Mesenchymal stem cell (in vitro differentiated cells and primary cell): ENCODE measurements around the gene IKZF3.

Experiments used
- DNase-seq: peaks from one replicate; pipeline ENCODE4 v3.0.0-alpha.2; 2013
- H2AFZ ChIP-seq: one replicate; pipeline ENCODE4 v1.6.1; 2013; ENCODE audit warnings: low read depth, mild to moderate bottlenecking, control low read depth, inconsistent platforms, low read length, moderate library complexity
- H2AK5ac ChIP-seq: 2 replicates; pipeline ENCODE4 v1.6.1; 2013; ENCODE audit warnings: low read length, moderate library complexity, mild to moderate bottlenecking, inconsistent platforms; ENCODE audit not compliant: severe bottlenecking
- H2BK120ac ChIP-seq: one replicate; pipeline ENCODE4 v1.6.1; 2013; ENCODE audit warnings: low read depth, mild to moderate bottlenecking, inconsistent platforms, low read length, moderate library complexity
- H2BK12ac ChIP-seq, 2 experiments: one replicate each; pipeline ENCODE4 v1.6.1; 2013; ENCODE audit warnings: inconsistent platforms in 2 of 2, low read length in 2 of 2, mild to moderate bottlenecking in 2 of 2, moderate library complexity in 2 of 2, control low read depth in 1 of 2
- H2BK15ac ChIP-seq: one replicate; pipeline ENCODE4 v1.6.1; 2013; ENCODE audit warnings: mild to moderate bottlenecking, low read depth, inconsistent platforms; ENCODE audit not compliant: poor library complexity, severe bottlenecking
- H2BK5ac ChIP-seq: 2 replicates; pipeline ENCODE4 v1.6.1; 2013; ENCODE audit warnings: low read depth, mild to moderate bottlenecking, low read length, control low read depth, inconsistent platforms; ENCODE audit not compliant: poor library complexity, severe bottlenecking
- H3K14ac ChIP-seq, 2 experiments: one replicate each; pipeline ENCODE4 v1.6.1; 2013; ENCODE audit warnings: inconsistent platforms in 2 of 2, low read length in 2 of 2, control low read depth in 1 of 2, mild to moderate bottlenecking in 1 of 2, moderate library complexity in 1 of 2
- H3K18ac ChIP-seq, 2 experiments: one replicate each; pipeline ENCODE4 v1.6.1; 2013; ENCODE audit warnings: inconsistent platforms in 2 of 2, low read length in 2 of 2, control low read depth in 1 of 2, low read depth in 1 of 2, mild to moderate bottlenecking in 1 of 2
- H3K23ac ChIP-seq, 2 experiments: one replicate each; pipeline ENCODE4 v1.6.1; 2013; ENCODE audit warnings: inconsistent platforms in 2 of 2, low read length in 2 of 2, mild to moderate bottlenecking in 2 of 2, moderate library complexity in 2 of 2, control low read depth in 1 of 2
- H3K27ac ChIP-seq: 2 replicates; pipeline ENCODE4 v1.5.1; 2013; ENCODE audit warnings: mild to moderate bottlenecking, moderate library complexity, low read length, control low read depth, inconsistent platforms; ENCODE audit not compliant: poor library complexity, severe bottlenecking
- H3K27me3 ChIP-seq, 2 experiments: 2 replicates each; pipeline versions ENCODE4 v1.6.1 to v1.7.0; 2013; ENCODE audit warnings: low read length in 2 of 2, mild to moderate bottlenecking in 2 of 2, moderate library complexity in 2 of 2, control low read depth in 1 of 2, inconsistent platforms in 1 of 2; ENCODE audit not compliant: control insufficient read depth in 1 of 2, insufficient read depth in 1 of 2
- H3K36me3 ChIP-seq, 2 experiments: 2 replicates each; pipeline versions ENCODE4 v1.6.1 to v1.7.0; 2013; ENCODE audit warnings: low read length in 2 of 2, control low read depth in 1 of 2, inconsistent platforms in 1 of 2, low read depth in 1 of 2, mild to moderate bottlenecking in 1 of 2; ENCODE audit not compliant: insufficient read depth in 2 of 2, control insufficient read depth in 1 of 2
- H3K4ac ChIP-seq, 2 experiments: one replicate each; pipeline ENCODE4 v1.6.1; 2013; ENCODE audit warnings: inconsistent platforms in 2 of 2, low read length in 2 of 2, mild to moderate bottlenecking in 2 of 2, moderate library complexity in 2 of 2, control low read depth in 1 of 2, low read depth in 1 of 2
- H3K4me1 ChIP-seq: 2 replicates; pipeline ENCODE4 v1.6.1; 2013; ENCODE audit warnings: low read depth, low read length, control low read depth; ENCODE audit not compliant: control insufficient read depth, insufficient read depth
- H3K4me2 ChIP-seq: 2 replicates; pipeline ENCODE4 v1.6.1; 2013; ENCODE audit warnings: low read length, mild to moderate bottlenecking, inconsistent platforms; ENCODE audit not compliant: poor library complexity, severe bottlenecking
- H3K4me3 ChIP-seq, 2 experiments: 2 replicates each; pipeline versions ENCODE4 v1.5.1 to v1.7.0; 2013; ENCODE audit warnings: low read length in 2 of 2, mild to moderate bottlenecking in 2 of 2, control low read depth in 1 of 2, low read depth in 1 of 2; ENCODE audit not compliant: insufficient read depth in 1 of 2
- H3K79me1 ChIP-seq: replicated peaks from 2 replicates; pipeline ENCODE4 v1.6.1; 2013; ENCODE audit warnings: mild to moderate bottlenecking, control low read depth, low read length, inconsistent platforms; ENCODE audit not compliant: poor library complexity, severe bottlenecking
- H3K9ac ChIP-seq: 2 replicates; pipeline ENCODE4 v1.7.0; 2013; ENCODE audit warnings: mild to moderate bottlenecking, low read length, moderate library complexity
- H3K9me3 ChIP-seq: 2 replicates; pipeline ENCODE4 v1.7.0; 2013; ENCODE audit warnings: mild to moderate bottlenecking, low read length; ENCODE audit not compliant: control insufficient read depth
- H4K8ac ChIP-seq: one replicate; pipeline ENCODE4 v1.6.1; 2013; ENCODE audit warnings: inconsistent platforms, mild to moderate bottlenecking, low read length, moderate library complexity
- H4K91ac ChIP-seq: one replicate; pipeline ENCODE4 v1.6.1; 2013; ENCODE audit warnings: mild to moderate bottlenecking, low read length, inconsistent platforms
- WGBS: methylation state at CpG from one replicate; pipeline ENCODE4 v1.1.7; 2013; ENCODE audit warnings: mixed read lengths; 5-methylcytosine and 5-hydroxymethylcytosine counted together

IKZF3 gene

GRCh38 chr17:39804839-39805238, 59.3 kb downstream of the IKZF3 start:
- no peaks in the 10 kb centered on the region for H3K79me1 ChIP-seq
- H3K4me2 ChIP-seq: no peak overlapping the region
- H4K91ac ChIP-seq: no peak overlapping the region
- 98% methylated on average over 3 of the region's 4 CpGs for WGBS
- H2BK12ac ChIP-seq: no peak overlapping the region
- no peaks in the 10 kb centered on the region for H3K9me3 ChIP-seq
- H2BK15ac ChIP-seq: no peak overlapping the region
- no peak overlapping the region for H3K23ac ChIP-seq
- H3K27ac ChIP-seq: no peak overlapping the region
- H3K27me3 ChIP-seq: peaks cover 0 to 53% of the 10 kb centered on the region in 2 experiments
- no peak overlapping the region for H2BK5ac ChIP-seq
- H3K14ac ChIP-seq: no peak overlapping the region
- no peak overlapping the region for H2AK5ac ChIP-seq
- H3K36me3 ChIP-seq: no peaks in the 10 kb centered on the region
- no peak overlapping the region for H3K18ac ChIP-seq
- H3K4me1 ChIP-seq: no peaks in the 10 kb centered on the region
- H2AFZ ChIP-seq: no peak overlapping the region
- no peak for DNase-seq
- H3K9ac ChIP-seq: no peak overlapping the region
- H3K4me3 ChIP-seq: no peak overlapping the region
- H2BK120ac ChIP-seq: no peak overlapping the region
- H3K4ac ChIP-seq: no peak overlapping the region
- no peak overlapping the region for H4K8ac ChIP-seq

GRCh38 chr17:39801055-39801454, 63.1 kb downstream of the IKZF3 start:
- Histone ChIP-seq H2BK15ac (no peak overlapping the region), H3K9me3 (no peaks in the 10 kb centered on the region), H2AFZ (no peak overlapping the region), H3K4me2 (no peak overlapping the region), H3K4ac (no peak overlapping the region), H2AK5ac (no peak overlapping the region), H3K9ac (no peak overlapping the region), H3K4me1 (no peaks in the 10 kb centered on the region), H3K23ac (no peak overlapping the region), H2BK5ac (no peak overlapping the region), H4K91ac (no peak overlapping the region), H3K36me3 (no peaks in the 10 kb centered on the region), H3K4me3 (no peak overlapping the region), H3K18ac (no peak overlapping the region), H2BK12ac (no peak overlapping the region), H3K79me1 (no peaks in the 10 kb centered on the region), H2BK120ac (no peak overlapping the region), H3K14ac (no peak overlapping the region), H3K27ac (no peak overlapping the region), H4K8ac (no peak overlapping the region), H3K27me3 (peaks cover 0 to 43% of the 10 kb centered on the region in 2 experiments)
- DNase-seq: no peak
- WGBS: 97% methylated on average over 2 of the region's 4 CpGs

GRCh38 chr17:39800540-39800939, 63.6 kb downstream of the IKZF3 start:
- no CpG with 5 or more reads among the region's 1 CpG for WGBS

GRCh38 chr17:39799395-39799794, 64.7 kb downstream of the IKZF3 start:
- no peak overlapping the region for H3K4me2 ChIP-seq
- H2BK12ac ChIP-seq: no peak overlapping the region
- peaks cover 0 to 45% of the 10 kb centered on the region in 2 experiments for H3K27me3 ChIP-seq
- H3K4ac ChIP-seq: no peak overlapping the region
- H2BK5ac ChIP-seq: no peak overlapping the region
- no peaks in the 10 kb centered on the region for H3K36me3 ChIP-seq
- no peak overlapping the region for H3K27ac ChIP-seq
- H4K91ac ChIP-seq: no peak overlapping the region
- H3K14ac ChIP-seq: no peak overlapping the region
- no peaks in the 10 kb centered on the region for H3K9me3 ChIP-seq
- H3K79me1 ChIP-seq: no peaks in the 10 kb centered on the region
- H3K4me1 ChIP-seq: no peaks in the 10 kb centered on the region
- H4K8ac ChIP-seq: no peak overlapping the region
- no peak overlapping the region for H3K23ac ChIP-seq
- H3K4me3 ChIP-seq: no peak overlapping the region
- no peak overlapping the region for H2AFZ ChIP-seq
- no peak for DNase-seq
- no peak overlapping the region for H3K9ac ChIP-seq
- H3K18ac ChIP-seq: no peak overlapping the region
- no peak overlapping the region for H2BK15ac ChIP-seq
- 87% methylated on average over 1 of the region's 1 CpG for WGBS
- no peak overlapping the region for H2BK120ac ChIP-seq
- H2AK5ac ChIP-seq: no peak overlapping the region

More at GRCh38 chr17:39800540-39800939, 63.6 kb downstream of the IKZF3 start:
- no peak overlapping the region for H3K4ac ChIP-seq
- H3K79me1 ChIP-seq: no peaks in the 10 kb centered on the region
- no peak overlapping the region for H2BK120ac ChIP-seq
- H3K4me1 ChIP-seq: no peaks in the 10 kb centered on the region
- H3K27me3 ChIP-seq: peaks cover 0 to 38% of the 10 kb centered on the region in 2 experiments
- no peaks in the 10 kb centered on the region for H3K36me3 ChIP-seq
- H3K4me3 ChIP-seq: no peak overlapping the region
- no peak for DNase-seq
- no peak overlapping the region for H3K14ac ChIP-seq
- no peak overlapping the region for H2BK5ac ChIP-seq
- no peak overlapping the region for H2BK15ac ChIP-seq
- H3K4me2 ChIP-seq: no peak overlapping the region
- H3K27ac ChIP-seq: no peak overlapping the region
- no peak overlapping the region for H2AK5ac ChIP-seq
- H2AFZ ChIP-seq: no peak overlapping the region
- H3K23ac ChIP-seq: no peak overlapping the region
- no peaks in the 10 kb centered on the region for H3K9me3 ChIP-seq
- no peak overlapping the region for H3K9ac ChIP-seq
- H4K91ac ChIP-seq: no peak overlapping the region
- H3K18ac ChIP-seq: no peak overlapping the region
- no peak overlapping the region for H4K8ac ChIP-seq
- H2BK12ac ChIP-seq: no peak overlapping the region
